Stimulated activated CD4-positive, alpha-beta T cell treated with anti-CD3 and anti-CD28 coated beads, Interleukin-12 subunit alpha, Interleukin-12 subunit beta, amount 100 ng/mL, for 4 hours (primary cell): ENCODE results near the gene TCIRG1.
A peak's percentile ranks its signal among the peaks of the same experiment; 100 is the strongest.
"Not testable (repeated sequence)": the region's sequence is repeated elsewhere in the genome, so short reads cannot be mapped to it uniquely, and the experiment has no call there.

Experiments
- DNase-seq: peaks from one replicate; pipeline ENCODE4 v3.0.0-alpha.2; 2020

Gene TCIRG1

GRCh38 chr11:68038718-68039525, at the start of gene TCIRG1:
Gene TCIRG1 (plus strand): TSS chr11:68039025. CDS start chr11:68041272, 2,247 bp downstream.
- DNase-seq: peak; percentile 64

- DNase-seq: not testable (repeated sequence)
Observed at GRCh38 chr11:67990546-67991346, 48.1 kb upstream of the TCIRG1 start.

GRCh38 chr11:67991347-67992121, 47.3 kb upstream of the TCIRG1 start:
- not testable (repeated sequence) for DNase-seq

GRCh38 chr11:67993821-67994220, 45.0 kb upstream of the TCIRG1 start:
- DNase-seq: not testable (repeated sequence)

- not testable (repeated sequence) for DNase-seq
Observed at GRCh38 chr11:67994387-67994786, 44.4 kb upstream of the TCIRG1 start.

GRCh38 chr11:67995129-67995528, 43.7 kb upstream of the TCIRG1 start:
- DNase-seq: not testable (repeated sequence)

- DNase-seq: not testable (repeated sequence)
Observed at GRCh38 chr11:67995579-67995978, 43.2 kb upstream of the TCIRG1 start.

- no peak for DNase-seq
Observed at GRCh38 chr11:67996051-67996450, 42.8 kb upstream of the TCIRG1 start.

- DNase-seq: no peak
Observed at GRCh38 chr11:67996622-67997474, 42.0 kb upstream of the TCIRG1 start.

GRCh38 chr11:67997475-67997921, 41.3 kb upstream of the TCIRG1 start:
- DNase-seq: no peak

- no peak for DNase-seq
Observed at GRCh38 chr11:67998150-67999045, 40.4 kb upstream of the TCIRG1 start.

- DNase-seq: no peak
Observed at GRCh38 chr11:67999201-67999629, 39.6 kb upstream of the TCIRG1 start.

- DNase-seq: no peak
Observed at GRCh38 chr11:67999704-68000103, 39.1 kb upstream of the TCIRG1 start.

GRCh38 chr11:68002575-68002937, 36.3 kb upstream of the TCIRG1 start:
- no peak for DNase-seq

GRCh38 chr11:68002938-68003845, 35.6 kb upstream of the TCIRG1 start:
- DNase-seq: peak; percentile 41

GRCh38 chr11:68003846-68004550, 34.8 kb upstream of the TCIRG1 start, which contains the start of gene UNC93B1:
Gene UNC93B1 (minus strand): TSS chr11:68004097. CDS start chr11:68004043, 54 bp downstream.
- DNase-seq: peak; percentile 76

GRCh38 chr11:68004551-68005335, 34.1 kb upstream of the TCIRG1 start:
- DNase-seq: no peak

GRCh38 chr11:68006606-68007166, 32.1 kb upstream of the TCIRG1 start:
- no peak for DNase-seq
